Spleen (tissue), 7 donors: ENCODE measurements around the gene TNFSF9.

Experiments used
- CTCF ChIP-seq, 11 experiments: fragments of 200-600 bp in 7 of 11; fragments of 450-650 bp in 4 of 11; sonication (generic) in 4 of 11; IDR thresholded peaks in 8 of 11; conservative IDR thresholded peaks in 3 of 11; 1 replicate in 7 of 11; 2 replicates in 4 of 11; pipeline versions ENCODE4 v1.4.0 to v1.8.0; 2016 to 2021; ENCODE audit warnings: antibody characterized with exemption in 11 of 11, inconsistent platforms in 4 of 11, mild to moderate bottlenecking in 1 of 11
- POLR2A ChIP-seq, 3 donors: fragments of 450-650 bp; IDR thresholded peaks; one replicate each; pipeline ENCODE4 v1.5.1; 2017; ENCODE audit warnings: antibody characterized with exemption in 3 of 3, mild to moderate bottlenecking in 1 of 3
- donor health status: DM: no; HTN: no; CAD: no; lungs with moderate emphysema.
- donor health status: DM: no; HTN: no; CAD: no.
- donor health status: DM: no; HTN: no; CAD: no.

- TF ChIP-seq POLR2A (IDR thresholded peaks at IDR 0.05) (no peak), CTCF (IDR thresholded peaks at IDR 0.05 in 8 of 11, conservative IDR thresholded peaks at IDR 0.05 in 3 of 11) (no peak)
Measured at GRCh38 chr19:6568816-6569215, 38.0 kb downstream of the TNFSF9 start.
